ENCODE results near the gene ACVRL1.
A peak's percentile ranks its signal among the peaks of the same experiment; 100 is the strongest.

Gene ACVRL1

GRCh38 chr12:51926064-51926632 lies 18.8 kb downstream of the ACVRL1 start:
- DNase-seq (ENCODE audit: low spot score) = no peak
- no peak for TF ChIP-seq CTCF (IDR thresholded peaks at IDR 0.05; ENCODE audit: extremely low read depth, missing control alignments)

GRCh38 chr12:51926718-51927117 lies 19.4 kb downstream of the ACVRL1 start:
- TF ChIP-seq CTCF (IDR thresholded peaks at IDR 0.05; ENCODE audit: extremely low read depth, missing control alignments) = peak; percentile 22
- peak; percentile 45 for DNase-seq (ENCODE audit: low spot score)

- TF ChIP-seq CTCF (IDR thresholded peaks at IDR 0.05; ENCODE audit: extremely low read depth, missing control alignments) = no peak
- DNase-seq (ENCODE audit: low spot score) = no peak
These were observed 25.1 kb downstream of the ACVRL1 start for GRCh38 chr12:51932218-51933076.

- TF ChIP-seq CTCF (IDR thresholded peaks at IDR 0.05; ENCODE audit: extremely low read depth, missing control alignments) = no peak
- no peak for DNase-seq (ENCODE audit: low spot score)
These were observed 26.8 kb downstream of the ACVRL1 start for GRCh38 chr12:51934080-51934479.

- DNase-seq (ENCODE audit: low spot score) = no peak
- TF ChIP-seq CTCF (IDR thresholded peaks at IDR 0.05; ENCODE audit: extremely low read depth, missing control alignments) = no peak
These were observed 30.6 kb downstream of the ACVRL1 start for GRCh38 chr12:51937926-51938325.

GRCh38 chr12:51938726-51939125 lies 31.4 kb downstream of the ACVRL1 start:
- TF ChIP-seq CTCF (IDR thresholded peaks at IDR 0.05; ENCODE audit: extremely low read depth, missing control alignments) = no peak
- DNase-seq (ENCODE audit: low spot score) = no peak

GRCh38 chr12:51941011-51941581 lies 33.8 kb downstream of the ACVRL1 start:
- no peak for DNase-seq (ENCODE audit: low spot score)
- TF ChIP-seq CTCF (IDR thresholded peaks at IDR 0.05; ENCODE audit: extremely low read depth, missing control alignments) = no peak
